Left lung (tissue), 10 donors: Measurements from ENCODE around the gene DDX5. TPM values are rescaled to one million over a fixed set of nuclear protein-coding genes. Genes with fewer than 3 reads are reported as not detected.

Source experiments
- ATAC-seq: fragments of 200-7000 bp; cut with Tn5 transposase; one replicate; pipeline ENCODE4 v1.9.1; 2020; ENCODE audit warnings: moderate library complexity
- DNase-seq, 4 donors: peaks; one replicate each; pipeline ENCODE4 v3.0.0-alpha.2; 2013 to 2020
- H3K27ac ChIP-seq, 2 donors: fragments of 200-600 bp; sonication (generic) in 1 of 2; one replicate each; pipeline versions ENCODE4 v1.5.0 to v1.8.0; 2020 to 2021
- H3K27me3 ChIP-seq, 2 donors: fragments of 200-600 bp; sonication (generic) in 1 of 2; one replicate each; pipeline versions ENCODE4 v1.5.0 to v1.8.0; 2020 to 2021
- H3K36me3 ChIP-seq, 2 donors: fragments of 200-600 bp; sonication (generic) in 1 of 2; one replicate each; pipeline versions ENCODE4 v1.5.0 to v1.8.0; 2020 to 2021
- H3K4me1 ChIP-seq, 2 donors: fragments of 200-600 bp; one replicate each; pipeline ENCODE4 v1.8.0; 2021
- H3K4me3 ChIP-seq, 2 donors: fragments of 200-600 bp; sonication (generic) in 1 of 2; one replicate each; pipeline versions ENCODE4 v1.5.0 to v1.8.0; 2020 to 2021; ENCODE audit warnings: mild to moderate bottlenecking in 1 of 2
- H3K9me3 ChIP-seq, 2 donors: fragments of 200-600 bp; sonication (generic) in 1 of 2; one replicate each; pipeline versions ENCODE4 v1.5.0 to v1.8.0; 2020 to 2021
- intact Hi-C, 2 donors: fragments of 100-400 bp; cut with DNase I; formaldehyde crosslinking; loops; one replicate each; pipeline versions ENCODE4 v1.11.2 to v1.14.2; 2022
- polyA plus RNA-seq, 6 donors: library from polyadenylated mRNA; unstranded; fragments of 120-200 nt; gene quantifications; one replicate each; pipeline ENCODE4 v1.2.1, GENCODE V29; 2013; ENCODE audit not compliant: insufficient read length in 6 of 6
- total RNA-seq, 2 donors: library from RNA; stranded (reverse); fragmentation: NEBNext Ultra II Directional; extraction: Animal tissue kit (Norgen Biotek cat#: 25700); gene quantifications; one replicate each; pipeline ENCODE4 v1.2.1, GENCODE V29; 2021
- TF ChIP-seq, protein P1 (sequence below), 2 donors: fragments of 200-600 bp; sonication (generic) in 1 of 2; IDR thresholded peaks; one replicate each; pipeline versions ENCODE4 v1.5.0 to v1.8.0; 2021; ENCODE audit warnings: antibody characterized with exemption in 2 of 2
- donor health status: DM: no; HTN: yes; CAD: no.
- donor health status: DM: no; HTN: no; CAD: no.

Gene DDX5
- total and polyA plus RNA-seq, 8 donors, result 653 to 835 (median 730) TPM

DNA sequence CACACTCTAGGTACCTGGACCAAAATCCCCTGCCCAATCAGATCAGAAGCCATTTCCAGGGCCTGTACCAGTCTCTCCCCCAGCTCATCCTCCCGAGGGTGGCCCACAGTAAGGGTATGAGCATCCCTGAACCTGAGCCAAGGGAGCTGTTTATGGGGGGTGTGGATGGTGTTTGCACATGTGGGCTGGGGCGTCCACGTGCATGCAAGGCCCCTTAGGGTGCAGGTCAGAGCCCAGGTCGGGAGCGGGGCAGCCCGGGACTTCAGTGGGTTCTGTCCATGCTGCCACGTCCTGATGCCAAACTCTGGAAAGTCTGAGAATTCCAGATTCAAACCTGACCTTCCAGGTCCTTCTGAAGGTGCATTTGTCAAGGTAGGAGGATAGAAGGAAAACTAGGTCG lies 47.3 kb downstream of the DDX5 start:
- Histone ChIP-seq H3K27me3 (no peaks in the 10 kb centered on the region), H3K9me3 (no peaks in the 10 kb centered on the region), H3K4me1 (peaks cover 0 to 43% of the 10 kb centered on the region in 2 donors), H3K27ac (no peak overlapping the region), H3K4me3 (no peak overlapping the region), H3K36me3 (peaks cover 0 to 72% of the 10 kb centered on the region in 2 donors)
- intact Hi-C loops, result no loop called here
- no peak for DNase-seq
- ATAC-seq, result no peak
- TF ChIP-seq, protein P1, sequence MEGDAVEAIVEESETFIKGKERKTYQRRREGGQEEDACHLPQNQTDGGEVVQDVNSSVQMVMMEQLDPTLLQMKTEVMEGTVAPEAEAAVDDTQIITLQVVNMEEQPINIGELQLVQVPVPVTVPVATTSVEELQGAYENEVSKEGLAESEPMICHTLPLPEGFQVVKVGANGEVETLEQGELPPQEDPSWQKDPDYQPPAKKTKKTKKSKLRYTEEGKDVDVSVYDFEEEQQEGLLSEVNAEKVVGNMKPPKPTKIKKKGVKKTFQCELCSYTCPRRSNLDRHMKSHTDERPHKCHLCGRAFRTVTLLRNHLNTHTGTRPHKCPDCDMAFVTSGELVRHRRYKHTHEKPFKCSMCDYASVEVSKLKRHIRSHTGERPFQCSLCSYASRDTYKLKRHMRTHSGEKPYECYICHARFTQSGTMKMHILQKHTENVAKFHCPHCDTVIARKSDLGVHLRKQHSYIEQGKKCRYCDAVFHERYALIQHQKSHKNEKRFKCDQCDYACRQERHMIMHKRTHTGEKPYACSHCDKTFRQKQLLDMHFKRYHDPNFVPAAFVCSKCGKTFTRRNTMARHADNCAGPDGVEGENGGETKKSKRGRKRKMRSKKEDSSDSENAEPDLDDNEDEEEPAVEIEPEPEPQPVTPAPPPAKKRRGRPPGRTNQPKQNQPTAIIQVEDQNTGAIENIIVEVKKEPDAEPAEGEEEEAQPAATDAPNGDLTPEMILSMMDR (IDR thresholded peaks at IDR 0.05), result no peak

DNA sequence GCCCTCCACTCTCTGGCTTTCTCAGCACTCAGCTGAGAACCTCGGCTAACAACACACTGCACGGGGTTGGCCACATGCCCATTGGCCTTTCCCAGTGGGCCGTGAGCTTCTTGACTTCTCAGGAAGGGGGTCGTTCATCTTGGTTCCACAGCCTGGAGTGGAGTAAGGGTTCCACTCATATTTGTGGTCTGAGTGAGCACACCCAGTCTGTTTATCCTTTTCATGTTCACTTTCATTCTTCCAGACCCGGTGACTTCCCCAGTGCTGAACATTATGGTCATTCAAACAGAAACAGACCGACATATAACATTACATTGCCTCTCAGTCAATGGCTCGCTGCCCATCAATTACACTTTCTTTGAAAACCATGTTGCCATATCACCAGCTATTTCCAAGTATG lies 48.9 kb downstream of the DDX5 start:
- Histone ChIP-seq H3K27ac (no peak overlapping the region), H3K36me3 (peaks cover 0 to 70% of the 10 kb centered on the region in 2 donors), H3K27me3 (no peaks in the 10 kb centered on the region), H3K4me3 (no peak overlapping the region), H3K9me3 (no peaks in the 10 kb centered on the region), H3K4me1 (peaks cover 0 to 46% of the 10 kb centered on the region in 2 donors)
- intact Hi-C loops, result no loop called here
- DNase-seq (no peak), ATAC-seq (peak; percentile 38)
- TF ChIP-seq, protein P1 (IDR thresholded peaks at IDR 0.05), result no peak

DNA sequence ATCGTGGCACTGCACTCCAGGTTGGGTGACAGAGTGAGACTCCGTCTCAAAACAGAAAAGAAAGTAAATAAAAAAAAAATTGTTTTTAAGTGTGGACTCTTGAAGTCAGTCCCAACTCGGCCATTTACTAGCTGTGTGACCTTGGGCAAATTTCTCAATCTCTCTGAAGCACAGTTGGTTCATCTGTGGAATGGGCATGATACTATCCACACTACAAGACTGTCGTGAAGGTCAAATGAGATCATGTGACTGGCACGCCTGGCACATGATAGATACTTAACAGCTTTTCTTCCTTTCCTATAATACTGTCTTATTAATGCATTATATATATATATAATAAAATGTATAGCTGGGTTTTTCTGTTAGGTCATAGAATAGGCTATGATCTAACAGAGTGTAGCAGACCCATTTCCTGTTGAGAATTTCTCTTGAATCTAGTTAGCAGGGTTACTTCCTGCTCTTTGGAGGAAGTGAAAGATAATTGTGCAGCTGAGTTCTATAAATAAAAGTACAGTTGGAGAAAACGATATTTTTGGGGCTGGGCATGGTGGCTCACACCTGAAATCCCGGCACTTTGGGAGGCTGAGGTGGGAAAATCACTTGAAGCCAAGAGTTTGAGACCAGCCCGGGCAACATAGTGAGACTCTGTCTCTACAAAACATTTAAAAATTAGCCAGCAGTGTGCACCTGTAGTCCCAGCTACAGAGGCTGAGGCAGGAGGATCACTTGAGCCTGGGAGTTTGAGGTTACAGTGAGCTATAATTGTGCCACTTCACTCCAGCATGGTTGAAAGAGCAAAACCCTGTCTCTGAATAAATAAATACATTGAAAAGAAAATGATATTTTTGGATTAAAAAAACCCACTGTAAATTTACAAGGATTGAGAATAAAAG lies 49.9 kb downstream of the DDX5 start:
- H3K4me1 ChIP-seq, result peaks cover 0 to 49% of the 10 kb centered on the region in 2 donors
- H3K27ac ChIP-seq, result peak overlapping the region in 1 of 2 donors; percentile 21
- no peaks in the 10 kb centered on the region for H3K9me3 ChIP-seq
- H3K27me3 ChIP-seq, result no peaks in the 10 kb centered on the region
- ATAC-seq (peak; percentile 35), DNase-seq (no peak)
- TF ChIP-seq, protein P1 (IDR thresholded peaks at IDR 0.05), result no peak
- peaks cover 0 to 63% of the 10 kb centered on the region in 2 donors for H3K36me3 ChIP-seq
- H3K4me3 ChIP-seq, result no peak overlapping the region
- intact Hi-C loops, result no loop called here

DNA sequence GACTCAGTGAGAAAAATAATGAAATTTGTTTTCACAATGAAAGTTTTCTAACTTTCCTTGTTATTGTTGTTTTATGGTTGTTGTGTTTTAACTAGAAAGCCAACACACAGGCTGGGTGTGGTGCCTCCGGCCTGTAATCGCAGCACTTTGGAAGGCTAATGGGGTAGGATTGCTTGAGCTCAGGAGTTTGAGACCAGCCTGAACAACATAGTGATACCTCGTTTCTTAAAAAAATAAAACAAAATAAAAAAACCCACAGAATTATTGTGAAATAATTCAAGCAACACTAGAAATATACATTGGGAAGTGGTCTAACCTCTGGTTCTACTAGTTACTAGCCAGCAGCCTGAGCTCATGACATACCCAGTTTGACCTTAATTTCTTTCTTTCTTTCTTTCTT lies 56.5 kb downstream of the DDX5 start:
- H3K27me3 ChIP-seq, result no peaks in the 10 kb centered on the region
- peak; percentile 51 for ATAC-seq
- H3K36me3 ChIP-seq, result peaks cover 0 to 22% of the 10 kb centered on the region in 2 donors
- peak overlapping the region; percentile 89 to 94 for H3K27ac ChIP-seq
- no peaks in the 10 kb centered on the region for H3K9me3 ChIP-seq
- TF ChIP-seq, protein P1 (IDR thresholded peaks at IDR 0.05), result no peak
- peak overlapping the region; percentile 2 to 34 for H3K4me3 ChIP-seq
- DNase-seq, result no peak
- peaks cover 0 to 53% of the 10 kb centered on the region in 2 donors for H3K4me1 ChIP-seq
- intact Hi-C loops, result no loop called here
